GM18498 (cell line): ENCODE measurements around the gene FRMD1.

ENCODE experiments used
- ATAC-seq: cut with Tn5 transposase; IDR thresholded peaks from one replicate; pipeline ENCODE4 v1.9.1; 2021; ENCODE audit warnings: mild to moderate bottlenecking, moderate library complexity; ENCODE audit not compliant: unreplicated experiment

The FRMD1 gene

DNA sequence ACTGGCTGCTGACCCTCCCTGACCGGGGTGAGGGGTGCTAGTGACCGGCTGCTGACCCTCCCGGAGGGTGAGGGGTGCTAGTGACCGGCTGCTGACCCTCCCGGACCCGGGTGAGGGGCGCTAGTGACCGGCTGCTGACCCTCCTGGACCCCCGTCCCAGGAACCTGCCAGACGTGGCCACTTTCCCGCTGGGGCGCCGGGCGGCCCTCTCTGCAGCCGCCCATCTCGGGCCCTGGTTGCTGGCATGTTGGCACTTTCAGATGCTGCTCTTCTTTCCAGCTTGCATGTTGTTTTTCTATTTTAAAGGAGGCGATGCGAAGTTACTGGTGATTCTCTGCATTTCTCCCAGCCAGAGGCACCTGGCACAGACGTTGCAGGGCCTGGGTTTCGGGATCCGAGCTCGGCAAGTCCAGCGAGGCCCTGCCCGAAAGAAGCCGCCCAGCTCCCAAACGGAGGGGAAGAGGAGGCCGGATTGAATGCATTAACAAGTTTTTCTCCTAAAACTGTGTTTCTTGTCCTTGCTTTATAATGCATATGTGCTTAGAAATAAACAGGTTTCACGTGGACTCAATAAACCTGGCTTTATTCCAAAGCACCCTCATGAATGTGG is 34.4 kb downstream of the FRMD1 start:
- ATAC-seq, result no peak

DNA sequence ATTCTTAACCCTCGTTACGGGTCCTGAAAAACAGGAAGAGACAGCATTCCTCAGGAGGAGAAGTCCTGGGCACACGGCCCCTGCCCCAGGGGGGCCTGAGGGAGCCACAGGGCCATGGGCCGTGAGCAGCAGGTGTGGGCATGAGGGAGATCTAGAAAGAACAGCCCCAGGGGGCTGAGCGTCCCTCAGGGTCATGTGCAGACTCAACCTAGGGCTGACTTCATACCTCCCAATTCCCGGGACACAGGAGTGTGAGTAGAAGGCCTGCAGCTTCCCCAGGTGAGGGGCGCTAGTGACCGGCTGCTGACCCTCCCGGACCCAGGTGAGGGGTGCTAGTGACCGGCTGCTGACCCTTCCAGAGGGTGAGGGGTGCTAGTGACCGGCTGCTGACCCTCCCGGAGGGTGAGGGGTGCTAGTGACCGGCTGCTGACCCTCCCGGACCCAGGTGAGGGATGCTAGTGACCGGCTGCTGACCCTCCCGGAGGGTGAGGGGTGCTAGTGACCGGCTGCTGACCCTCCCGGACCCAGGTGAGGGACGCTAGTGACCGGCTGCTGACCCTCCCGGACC is 35.1 kb downstream of the FRMD1 start:
- ATAC-seq, result no peak

DNA sequence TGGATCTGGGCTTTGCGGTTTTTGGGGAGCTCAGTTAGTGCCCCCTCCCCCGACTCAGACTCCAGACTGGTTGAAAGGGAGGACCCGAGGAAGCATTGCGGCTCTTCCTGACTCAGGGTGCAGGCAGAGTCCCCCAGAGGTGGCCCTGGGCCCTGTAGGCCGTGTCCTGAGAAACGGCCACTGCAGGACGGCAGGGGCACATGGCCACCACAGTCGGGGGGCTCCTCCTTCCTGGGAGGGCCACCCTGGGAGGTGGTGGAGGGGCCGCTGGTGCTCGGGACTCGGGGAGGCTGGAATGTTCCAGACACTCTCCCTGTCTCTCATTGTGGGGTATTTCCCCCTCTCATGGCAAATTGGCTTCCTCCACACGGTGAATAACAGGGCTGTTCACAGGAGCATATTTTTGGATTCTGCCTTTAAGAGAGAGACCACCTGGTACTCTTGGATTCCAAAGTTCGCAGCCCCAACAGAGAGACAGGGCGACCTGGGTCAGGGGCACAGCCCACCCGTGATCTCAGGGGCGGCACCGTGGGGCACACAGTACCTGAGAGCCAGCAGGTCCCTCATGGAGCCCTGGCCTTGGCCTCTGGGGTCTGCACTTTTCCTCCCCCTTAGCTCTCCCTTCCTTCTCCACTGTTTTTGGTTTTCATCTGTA is 35.7 kb downstream of the FRMD1 start:
- ATAC-seq, result no peak

DNA sequence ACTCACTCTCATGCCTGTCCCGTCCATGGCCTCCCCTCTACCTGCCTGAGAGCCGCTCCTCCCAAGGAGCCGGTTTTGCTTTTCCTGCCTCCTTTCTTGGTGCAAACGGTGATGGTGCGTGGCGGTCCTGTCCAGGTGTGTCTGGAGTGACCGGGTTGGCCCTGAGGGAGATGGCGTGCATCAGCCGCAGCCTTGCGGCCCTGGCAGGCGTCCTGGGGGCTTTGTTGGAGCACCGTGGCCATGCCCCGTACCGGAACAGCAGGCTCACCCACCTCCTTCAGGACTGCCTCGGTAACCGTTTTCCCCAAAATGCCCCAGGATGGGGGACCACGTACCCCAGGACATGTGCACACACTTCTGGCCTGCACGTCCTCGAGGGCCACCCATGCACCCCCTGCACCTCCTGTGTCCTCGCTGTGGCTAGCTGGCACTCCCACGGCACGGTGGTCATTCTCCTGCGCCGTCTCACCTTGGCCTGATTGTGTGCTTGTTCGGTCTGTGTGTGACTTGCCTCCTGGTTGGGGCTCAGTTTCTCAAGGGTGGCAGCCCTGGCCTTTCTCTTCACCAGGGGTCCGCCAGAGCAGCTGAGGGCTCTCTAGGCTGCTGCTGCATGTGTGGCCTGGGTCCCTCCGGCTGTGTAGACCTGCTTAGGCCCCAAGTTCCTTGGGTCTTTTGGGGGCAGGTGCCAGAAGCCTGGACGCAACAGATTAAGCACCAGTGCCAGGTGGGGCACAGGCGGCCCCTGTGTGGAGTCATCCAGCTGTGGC is 36.4 kb downstream of the FRMD1 start:
- ATAC-seq, result no peak

DNA sequence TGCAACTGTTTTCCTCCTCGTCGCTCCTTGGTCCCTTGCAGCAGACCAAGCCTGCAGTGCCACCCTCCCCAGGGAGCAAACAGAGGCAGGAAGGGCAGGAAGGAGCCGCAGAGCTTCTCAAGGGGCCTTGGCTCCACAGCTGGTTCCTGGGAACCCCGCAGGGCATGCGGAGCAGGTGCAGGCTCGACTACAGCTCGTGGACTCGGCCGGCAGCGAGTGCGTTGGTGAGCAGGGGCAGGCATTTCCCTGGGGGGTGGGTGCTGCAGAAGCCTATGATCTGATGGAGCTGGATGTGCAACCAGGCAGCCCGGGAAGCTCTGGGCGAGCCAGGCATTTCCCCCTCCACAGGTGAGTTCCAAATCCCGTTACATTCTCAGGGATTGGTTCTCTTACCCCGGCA is 37.1 kb downstream of the FRMD1 start:
- no peak for ATAC-seq

DNA sequence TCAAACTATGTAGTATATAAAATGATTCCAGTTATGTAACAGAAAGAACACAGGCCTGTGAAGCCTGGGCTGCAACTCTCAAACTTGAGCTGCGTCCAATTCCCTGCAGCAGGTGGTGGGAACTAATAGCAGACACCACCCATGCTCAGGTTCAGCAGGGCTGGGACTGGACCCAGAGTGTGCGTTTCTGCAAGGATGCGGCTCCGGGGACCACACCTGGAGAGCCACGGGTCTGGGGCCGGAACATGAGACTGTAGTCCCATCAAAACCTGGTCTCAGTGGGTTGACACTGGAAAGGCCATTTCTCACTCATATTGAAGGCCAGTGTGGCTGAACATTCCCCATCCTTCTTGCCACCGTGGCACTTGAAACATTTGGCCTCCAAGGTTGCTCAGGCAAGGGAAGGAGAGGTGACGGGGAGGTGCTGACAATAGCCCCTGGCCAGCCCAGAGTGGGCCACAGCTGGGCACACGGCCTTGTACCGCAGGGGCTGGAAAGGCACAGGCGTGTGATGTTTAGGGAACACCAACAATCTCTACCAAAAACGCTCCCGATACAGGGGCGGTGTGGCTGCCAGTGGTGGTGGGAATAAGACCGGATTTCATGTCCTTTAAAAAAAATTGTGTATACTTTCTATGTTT is 38.0 kb downstream of the FRMD1 start:
- no peak for ATAC-seq

DNA sequence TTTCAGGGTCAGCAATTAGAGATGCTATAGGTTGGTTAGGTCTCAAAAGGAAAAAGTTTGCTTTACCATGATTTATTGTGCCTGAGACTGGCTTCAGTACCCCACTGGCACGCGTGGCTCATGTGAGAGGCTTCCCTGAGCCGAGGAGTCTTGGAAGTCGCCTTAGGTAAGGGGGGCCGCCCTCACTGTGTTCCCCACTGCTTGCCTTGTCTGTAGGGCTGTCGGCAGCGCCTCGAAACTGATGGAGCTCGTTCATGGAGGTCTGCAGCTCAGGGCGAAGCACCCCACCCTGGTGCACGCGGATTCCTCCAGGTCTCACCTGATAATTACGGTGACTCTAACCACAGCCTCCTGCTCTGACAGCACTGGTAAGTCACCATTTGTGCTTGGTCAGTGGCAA is 39.2 kb downstream of the FRMD1 start:
- no peak for ATAC-seq

DNA sequence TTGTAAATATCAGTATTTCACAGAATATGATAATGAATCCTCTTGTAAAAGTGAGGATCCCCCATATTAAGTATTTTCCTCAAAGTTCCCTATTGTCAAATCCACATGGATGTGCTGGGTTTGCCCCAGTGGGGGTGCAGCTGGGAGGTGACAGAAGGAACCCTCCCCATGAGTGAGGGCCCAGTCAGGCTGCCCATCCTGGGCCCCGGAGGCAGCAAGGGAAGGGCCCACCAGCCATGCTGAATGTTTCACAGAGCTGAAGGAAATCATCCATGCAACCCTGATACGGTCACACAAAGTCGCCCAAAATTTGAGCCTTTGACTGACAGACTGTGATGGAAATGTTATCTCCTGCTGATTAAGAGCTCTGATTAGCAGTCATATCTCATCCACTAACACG is 39.7 kb downstream of the FRMD1 start:
- no peak for ATAC-seq

DNA sequence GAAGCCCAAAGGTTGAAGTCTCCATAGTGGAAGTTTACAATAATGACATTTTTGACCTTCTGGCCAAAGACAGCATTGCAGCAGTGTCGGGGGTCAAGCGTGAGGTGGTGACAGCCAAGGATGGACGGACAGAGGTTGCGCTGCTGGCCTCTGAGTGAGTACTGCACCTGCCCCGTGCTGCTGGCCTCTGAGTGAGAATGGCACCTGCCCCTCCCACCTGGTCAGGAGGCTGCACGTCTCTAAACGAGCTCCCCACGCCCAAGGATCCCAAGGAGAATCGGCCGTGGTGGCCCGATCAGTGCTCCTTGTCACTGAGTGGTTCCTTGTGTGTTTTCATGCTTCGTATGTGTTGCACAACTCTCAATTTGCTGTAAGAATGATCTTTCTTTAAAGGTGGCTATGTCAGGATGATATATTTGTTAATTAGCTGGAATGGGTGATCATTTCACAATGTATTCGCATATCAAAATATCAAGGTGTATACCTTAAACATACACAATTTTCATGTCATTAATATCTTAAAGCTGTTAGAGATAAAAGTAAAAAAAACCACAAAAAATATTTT is 40.4 kb downstream of the FRMD1 start:
- ATAC-seq, result no peak

DNA sequence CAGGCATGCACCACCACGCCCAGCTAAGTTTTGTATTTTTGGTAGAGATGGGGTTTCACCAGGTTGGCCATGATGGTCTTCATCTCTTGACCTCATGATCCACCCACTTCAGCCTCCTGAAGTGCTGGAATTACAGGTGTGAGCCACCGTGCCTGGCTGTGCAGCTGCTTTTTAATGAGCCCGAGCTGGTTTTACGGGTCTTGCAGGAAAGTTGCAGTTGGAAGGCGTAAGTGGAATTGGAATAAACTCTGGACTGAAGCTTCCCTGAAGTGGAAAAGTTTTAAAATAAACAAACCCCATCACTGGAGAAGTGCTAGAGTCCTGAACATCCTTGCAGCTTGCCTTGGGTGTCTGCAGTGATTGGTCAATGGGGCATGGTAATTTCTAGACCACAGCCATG is 41.2 kb downstream of the FRMD1 start:
- no peak for ATAC-seq

DNA sequence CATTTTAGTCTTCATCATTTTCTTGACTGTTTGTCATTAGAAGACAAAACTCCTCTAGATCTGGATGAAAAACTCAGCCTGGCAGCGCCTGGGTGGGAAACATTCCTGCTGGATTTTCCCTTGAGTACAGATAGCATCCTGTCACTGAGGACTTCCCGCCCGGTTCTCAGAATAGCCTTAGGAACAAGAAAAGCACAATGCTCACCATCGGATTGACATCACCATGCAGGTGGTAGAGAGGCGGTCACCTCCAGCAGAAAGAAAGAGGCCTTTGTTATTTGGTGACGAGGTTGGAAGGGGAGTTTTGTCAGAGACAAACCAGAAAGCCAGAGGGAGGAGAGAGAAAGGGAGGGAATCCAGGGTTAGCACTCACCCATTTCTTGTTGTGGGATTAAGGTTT is 41.8 kb downstream of the FRMD1 start:
- no peak for ATAC-seq

DNA sequence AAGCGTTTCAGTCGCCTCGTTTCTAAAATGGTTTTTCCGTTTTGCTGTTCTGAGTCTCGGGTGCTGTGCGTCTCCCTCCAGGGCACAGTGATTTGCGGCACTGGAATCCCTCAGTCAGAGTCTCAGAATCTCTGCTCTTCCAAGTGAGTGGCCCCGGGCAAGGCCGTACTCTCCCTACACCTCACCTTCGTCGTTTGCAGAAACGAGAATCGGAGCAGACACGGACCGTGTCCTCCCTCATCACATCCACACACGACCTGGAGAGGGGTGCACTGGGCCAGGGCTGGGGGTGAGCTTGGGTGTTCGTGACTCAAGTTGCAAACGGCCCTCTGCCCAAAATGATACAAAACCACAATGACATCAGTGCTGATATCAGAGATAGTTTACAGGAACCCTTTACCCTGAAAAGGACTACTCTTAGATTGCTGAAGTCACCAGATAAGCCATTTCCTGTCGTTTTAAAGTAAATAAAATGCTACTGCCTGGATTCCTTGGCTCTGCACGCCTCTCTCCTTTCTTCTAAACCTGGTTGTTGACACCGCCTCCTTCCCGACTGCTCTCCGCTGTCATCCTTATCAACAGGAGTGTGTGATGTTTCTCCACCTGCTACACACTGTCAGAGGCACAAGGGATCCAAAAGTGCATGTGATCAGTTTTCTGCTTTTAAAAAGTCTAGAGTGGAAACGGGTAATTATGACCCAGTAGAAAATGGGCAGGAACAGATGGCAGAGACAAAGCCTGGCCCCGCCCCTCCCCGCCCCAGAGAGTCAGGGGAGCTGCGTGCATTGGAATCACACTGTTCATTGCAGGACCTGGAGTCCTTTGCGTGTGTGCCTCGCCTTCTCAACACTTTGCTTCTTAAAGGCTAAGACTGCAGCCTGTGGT is 43.1 kb downstream of the FRMD1 start:
- no peak for ATAC-seq

DNA sequence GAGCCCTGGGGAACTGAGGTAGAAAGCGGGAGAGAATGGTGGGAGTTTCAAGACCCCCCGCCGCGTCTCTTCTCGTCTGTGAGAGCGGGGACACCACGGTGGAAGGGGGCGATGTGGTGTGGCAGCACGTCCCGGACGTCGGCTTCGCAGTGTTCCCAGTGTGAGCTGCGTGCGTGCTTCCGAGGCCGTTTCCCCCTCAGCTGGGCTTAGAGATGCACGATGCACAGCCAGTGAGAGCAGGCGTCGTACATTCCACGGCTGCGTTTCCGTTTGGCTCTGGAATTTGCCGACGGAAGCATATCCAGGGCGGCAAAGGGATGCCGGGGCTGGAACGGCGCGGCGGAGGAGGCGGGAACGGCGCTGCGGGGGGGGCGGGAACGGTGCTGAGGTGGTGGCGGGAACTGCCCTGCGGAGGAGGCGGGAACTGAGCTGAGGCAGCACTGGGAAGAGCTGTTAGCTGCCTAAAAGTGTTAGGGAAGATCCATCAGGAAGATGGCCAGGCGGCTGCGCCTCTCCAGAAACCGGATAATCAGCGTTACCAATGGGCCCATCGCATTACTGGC is 43.8 kb downstream of the FRMD1 start:
- no peak for ATAC-seq

DNA sequence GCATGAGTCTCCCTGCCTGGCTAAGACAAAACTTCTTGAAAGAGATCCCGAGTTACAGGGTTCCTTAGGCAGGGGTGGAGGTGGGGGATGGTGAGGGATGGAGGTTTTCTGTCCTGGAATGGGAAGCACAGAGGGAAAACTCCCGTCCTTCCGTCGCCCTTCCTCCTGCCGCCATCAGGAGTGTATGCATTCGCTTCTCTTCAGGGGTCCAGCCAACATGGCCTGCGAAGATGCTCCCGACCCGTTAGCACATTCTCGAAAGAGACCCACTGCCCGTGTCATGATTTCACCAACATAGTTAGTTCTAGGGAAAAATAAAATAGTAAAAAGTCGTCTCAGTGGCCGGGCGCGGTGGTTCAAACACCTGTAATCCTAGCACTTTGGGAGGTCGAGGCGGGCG is 44.5 kb downstream of the FRMD1 start:
- ATAC-seq, result no peak

DNA sequence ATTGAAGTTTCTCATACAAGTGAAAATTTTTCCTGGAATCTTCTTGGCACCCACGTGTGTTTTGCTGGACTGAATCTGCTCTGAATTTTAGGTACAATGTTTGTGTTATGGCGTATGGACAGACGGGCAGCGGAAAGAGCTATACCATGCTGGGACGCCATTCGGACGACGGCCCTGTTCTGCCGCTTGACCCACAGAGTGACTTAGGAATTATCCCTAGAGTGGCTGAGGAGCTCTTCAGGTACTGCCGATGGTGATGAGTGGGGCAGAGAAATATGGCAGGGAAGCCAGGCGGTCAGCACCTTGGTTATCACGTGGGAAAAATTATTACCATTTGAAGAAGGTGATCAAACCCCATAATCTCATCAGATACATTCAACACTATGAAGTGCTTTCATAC is 45.2 kb downstream of the FRMD1 start:
- no peak for ATAC-seq

DNA sequence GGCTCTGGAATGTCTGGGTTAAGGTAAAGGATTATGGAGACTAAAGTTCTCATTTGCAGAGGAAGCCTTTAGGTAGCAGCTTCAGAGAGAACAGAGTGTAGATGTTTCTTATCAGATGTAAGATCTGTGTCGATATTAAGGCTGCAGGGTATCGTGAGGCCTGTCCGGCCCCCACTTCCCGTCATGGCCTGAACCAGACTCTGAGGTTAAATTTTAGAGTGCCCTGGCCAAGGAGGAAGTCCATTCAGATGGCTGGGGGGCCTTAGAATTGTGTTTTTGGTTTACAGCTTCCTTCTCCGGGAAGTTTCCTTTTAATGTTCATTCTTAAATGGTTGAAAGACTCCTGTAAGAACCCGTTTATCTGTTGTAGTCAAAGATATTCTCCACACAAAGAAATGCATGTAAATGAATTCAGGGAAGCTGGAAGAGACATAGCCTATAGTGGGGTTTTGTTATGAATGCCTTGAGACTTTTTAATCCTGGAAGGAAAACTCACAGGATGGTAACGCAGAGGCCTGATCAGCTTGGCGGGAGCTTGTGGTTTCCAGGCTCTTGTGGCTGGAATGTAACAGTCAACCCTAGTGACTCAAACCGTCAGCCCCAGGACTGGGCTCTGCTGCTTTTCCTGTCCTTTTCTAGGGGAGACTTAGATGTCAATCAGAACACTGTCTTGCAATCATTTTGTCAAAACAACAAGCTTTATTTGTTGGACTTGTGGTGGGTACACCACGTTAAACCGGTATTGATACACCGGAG is 46.8 kb downstream of the FRMD1 start:
- no peak for ATAC-seq

DNA sequence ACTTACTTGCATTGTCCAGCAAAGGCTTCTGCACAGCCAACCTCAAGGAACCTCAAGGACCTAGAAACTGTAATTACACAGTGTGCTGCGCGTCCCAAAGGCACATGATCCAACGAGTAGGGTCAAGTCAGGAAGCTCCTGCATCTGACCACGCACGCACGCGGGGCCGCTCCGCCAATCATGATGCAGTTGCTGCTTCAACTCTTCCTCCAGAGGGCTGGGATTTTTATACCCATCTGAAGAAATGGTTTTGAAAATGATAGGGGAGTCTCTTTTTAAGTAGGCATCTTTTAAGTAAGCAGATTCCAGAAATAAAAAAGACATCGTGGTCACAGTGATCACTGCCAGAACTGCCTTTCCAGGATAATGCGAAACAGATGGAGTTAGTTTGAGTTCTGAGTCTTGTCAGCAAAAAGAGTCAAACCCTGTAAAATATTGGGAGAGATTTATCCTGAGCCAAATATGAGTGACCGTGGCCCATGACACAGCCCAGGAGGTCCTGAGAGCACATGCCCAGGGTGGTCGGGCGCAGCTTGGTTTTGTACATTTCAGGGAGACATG is 47.5 kb downstream of the FRMD1 start:
- ATAC-seq, result no peak

DNA sequence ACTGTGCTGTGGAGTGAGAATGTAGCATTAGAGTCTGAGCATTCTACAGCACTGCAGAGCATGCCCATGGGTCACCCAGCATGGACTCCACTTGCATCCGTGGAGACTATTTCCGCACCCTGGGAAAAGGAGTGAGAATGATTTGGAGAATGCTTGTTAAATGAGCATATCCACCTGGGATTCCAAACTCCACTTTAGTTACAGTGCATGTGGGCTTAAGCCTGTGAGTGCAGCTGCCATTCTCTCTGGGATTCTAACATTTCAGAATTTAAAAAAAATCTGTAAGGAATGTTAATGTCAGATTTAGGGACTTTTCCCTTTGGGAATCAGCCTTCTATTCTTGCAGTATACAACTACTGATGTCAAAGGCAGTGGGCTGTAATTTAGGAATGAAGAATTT is 48.1 kb downstream of the FRMD1 start:
- ATAC-seq, result no peak

DNA sequence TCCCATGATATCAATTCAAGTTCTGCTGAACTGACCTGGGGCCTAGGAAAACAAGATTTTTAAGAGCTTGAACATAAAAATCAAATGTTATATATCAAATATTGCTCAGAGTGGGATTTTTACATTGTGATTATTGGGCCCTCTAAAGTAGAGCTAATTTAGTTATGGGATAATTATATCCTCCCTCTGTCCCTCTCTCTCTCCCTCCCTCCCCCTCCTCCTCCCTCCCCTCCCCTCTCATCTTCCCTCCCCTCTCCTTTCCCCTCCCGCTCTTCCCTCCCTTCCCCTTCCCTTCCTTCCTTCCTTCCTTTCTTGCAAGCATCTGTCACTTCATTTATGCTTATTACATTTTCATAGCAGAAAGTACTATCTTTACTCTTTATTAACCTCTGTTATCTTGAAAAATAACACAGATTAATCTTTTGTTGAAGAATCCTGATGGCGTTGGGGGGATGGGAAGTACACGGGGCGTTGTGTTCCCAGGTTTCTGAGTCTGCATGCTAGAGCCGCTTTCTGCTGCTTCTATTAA is 48.7 kb downstream of the FRMD1 start:
- no peak for ATAC-seq
